ENCODE data around the gene AURKB.

The AURKB gene

DNA sequence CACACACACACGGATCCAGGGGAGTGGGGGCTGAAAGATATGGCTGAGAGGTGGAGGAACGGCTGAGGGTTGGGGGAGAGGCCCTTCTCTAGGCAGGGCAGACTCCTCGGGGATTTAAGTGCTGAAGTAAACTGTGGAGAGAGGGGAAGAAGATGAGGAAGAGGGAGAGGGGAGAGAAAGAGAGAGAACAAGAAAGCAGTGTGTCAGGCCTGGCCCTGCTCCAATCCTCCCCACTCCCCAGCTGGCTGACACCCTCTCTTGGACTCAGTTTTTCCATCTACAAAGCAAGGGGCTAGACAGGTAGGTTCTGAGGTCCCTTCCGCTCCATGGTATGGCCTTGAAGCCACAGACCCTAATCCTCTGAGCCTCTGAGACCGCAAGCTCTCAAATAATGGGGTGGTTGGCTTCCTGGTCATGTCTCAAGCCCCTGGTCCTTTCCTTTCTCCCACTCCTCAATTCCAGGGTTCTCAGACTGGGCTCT, 49.6 kb downstream of the AURKB start:
- DNase-seq: no peak

DNA sequence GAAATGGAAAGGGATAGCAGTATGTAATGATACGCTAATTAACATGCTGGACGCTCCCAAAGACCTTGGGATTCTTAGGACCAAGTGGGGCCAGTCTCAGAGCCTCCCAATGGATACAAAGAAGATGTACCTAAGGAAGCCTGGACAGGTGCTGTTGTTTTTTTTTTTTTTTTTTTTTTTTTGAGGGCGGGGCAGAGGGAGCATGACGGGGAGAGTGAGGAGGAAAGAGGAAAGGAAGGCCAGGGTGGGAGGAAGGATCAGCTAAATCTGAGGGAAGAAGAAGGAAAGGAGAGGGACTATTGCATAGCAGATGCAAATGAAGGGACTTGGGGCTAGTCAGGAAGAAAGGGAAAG, 50.2 kb downstream of the AURKB start:
- no peak for DNase-seq

DNA sequence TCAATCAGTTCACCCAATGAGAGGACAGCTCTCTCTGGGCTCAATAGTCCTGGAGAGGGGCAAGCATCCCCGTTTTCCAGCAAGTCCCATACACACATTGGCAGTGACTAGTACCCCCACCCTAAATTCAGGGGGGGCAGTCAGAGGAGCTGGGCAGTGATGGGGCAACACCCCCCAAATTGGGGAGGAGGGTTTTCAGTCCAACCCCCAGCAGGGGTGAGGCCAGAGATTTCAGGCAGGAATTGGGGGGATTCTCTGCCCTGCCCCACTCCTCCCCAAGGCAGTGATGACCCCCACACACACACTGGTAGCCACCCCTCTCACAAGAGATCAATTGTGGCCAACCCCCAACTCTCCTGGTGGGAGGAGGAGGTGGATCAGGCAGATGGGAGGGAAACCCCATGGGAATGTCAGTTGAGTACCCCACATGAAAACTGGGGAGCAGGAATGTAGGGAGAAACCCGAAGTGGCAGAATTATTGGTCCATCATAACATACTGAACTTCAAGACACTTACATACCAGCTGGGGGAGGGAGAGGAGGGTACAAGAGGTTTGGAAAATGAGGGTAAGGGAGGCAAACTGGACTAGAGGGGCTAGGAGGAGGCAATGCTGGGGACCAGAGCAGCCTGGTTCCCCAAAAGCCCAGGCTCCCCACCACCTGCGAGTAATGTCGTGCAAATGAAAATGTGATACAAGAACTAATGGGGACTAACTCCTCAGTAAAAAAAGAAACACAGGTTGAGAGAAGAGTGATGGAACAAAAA, 50.7 kb downstream of the AURKB start:
- DNase-seq: no peak

DNA sequence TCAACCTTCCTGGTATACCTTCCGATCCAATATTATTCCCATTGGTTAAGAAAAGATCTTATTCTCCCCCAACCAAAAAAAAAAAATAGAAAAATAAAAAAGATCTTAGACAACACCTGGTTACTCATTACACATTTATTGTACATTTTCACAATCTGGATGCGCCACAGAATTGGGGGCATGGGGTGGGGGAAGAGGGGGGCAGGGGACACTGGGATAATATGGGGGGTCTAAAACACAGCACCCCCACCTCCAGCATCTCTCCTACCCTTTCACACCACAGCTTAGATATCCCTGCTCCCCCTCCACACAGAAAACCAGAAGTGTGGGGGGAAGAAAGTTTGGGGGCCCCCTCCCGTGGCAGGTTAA, 51.4 kb downstream of the AURKB start:
- DNase-seq: no peak

DNA sequence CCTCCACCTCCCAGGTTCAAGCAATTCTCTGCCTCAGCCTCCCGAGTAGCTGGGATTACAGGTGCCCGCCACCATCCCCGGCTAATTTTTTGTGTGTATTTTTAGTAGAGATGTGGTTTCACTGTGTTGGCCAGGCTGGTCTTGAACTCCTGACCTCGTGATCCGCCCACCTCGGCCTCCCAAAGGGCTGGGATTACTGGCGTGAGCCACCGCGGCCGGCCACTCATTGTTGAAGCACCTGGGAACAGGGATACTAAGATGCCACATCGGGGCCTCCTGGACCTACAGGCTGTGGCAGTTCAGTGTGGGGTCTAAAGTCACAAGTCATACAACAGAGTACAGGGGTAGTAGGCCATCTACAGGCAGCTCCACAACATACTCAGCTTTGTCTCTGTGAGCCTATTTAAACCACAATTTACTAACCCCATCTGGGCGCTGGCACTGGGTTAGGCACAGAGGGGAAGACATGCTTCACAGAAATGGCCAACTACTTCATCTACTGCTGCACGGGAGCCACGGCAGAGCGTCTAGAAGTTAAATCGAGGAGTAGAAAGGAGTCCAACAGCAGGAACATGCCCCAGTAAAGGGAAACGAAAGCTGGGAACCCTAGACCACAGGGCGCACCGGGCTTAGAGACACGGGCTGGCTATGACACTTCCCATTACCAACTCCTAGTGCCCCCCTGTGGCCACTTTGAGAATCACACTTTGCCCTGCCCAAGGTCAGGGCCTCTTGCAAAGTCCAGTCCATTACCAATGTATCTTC, 51.9 kb downstream of the AURKB start:
- DNase-seq: peak; percentile 18

DNA sequence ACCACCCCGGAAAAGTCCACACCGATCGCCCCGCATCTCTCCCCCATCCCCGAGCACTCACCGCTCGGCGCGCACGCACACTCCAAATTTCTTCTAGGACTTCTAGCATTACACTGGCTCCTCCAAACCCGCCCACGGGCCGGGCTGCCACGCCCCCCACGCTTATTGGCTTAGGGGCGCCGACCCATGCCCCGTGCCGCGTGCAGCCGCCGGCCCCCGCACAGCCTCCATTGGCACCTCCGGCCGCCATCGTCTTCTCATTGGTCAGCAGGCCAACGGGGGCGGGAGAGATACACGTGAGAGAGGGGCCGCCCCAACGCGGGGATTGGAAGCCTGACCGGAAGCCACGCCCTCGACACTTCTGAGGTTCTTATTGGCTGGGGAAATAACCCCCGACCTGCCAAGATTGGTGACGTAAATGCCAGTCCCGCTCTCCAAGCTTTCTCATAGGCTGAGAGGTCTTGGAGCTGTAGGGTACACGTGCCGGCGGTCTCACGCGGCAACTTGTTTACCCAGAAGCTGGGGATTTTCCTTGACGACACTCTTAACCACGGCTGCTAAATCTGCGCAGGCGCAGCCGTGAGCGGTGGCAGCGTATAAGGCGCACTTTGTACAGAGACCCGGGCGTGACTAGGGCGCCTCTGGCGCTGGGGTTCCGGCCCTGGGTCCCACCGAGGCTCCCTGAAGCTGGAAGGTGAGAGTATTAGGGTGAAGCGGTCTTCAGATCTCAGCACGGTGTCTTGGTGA, 54.0 kb downstream of the AURKB start:
- peak; percentile 99 for DNase-seq

DNA sequence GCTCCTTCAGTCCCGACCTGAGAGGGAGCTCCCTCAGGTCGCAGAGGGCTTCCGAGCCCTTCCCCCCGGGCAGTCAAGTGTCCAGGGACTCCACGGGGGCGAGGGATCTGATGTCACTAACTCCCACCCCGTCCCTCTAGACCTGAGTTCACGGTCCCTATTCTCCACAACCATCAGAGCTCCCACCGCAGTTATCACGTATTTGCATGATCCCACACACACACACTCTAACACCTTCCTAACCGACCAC, 54.5 kb downstream of the AURKB start:
- DNase-seq: no peak

DNA sequence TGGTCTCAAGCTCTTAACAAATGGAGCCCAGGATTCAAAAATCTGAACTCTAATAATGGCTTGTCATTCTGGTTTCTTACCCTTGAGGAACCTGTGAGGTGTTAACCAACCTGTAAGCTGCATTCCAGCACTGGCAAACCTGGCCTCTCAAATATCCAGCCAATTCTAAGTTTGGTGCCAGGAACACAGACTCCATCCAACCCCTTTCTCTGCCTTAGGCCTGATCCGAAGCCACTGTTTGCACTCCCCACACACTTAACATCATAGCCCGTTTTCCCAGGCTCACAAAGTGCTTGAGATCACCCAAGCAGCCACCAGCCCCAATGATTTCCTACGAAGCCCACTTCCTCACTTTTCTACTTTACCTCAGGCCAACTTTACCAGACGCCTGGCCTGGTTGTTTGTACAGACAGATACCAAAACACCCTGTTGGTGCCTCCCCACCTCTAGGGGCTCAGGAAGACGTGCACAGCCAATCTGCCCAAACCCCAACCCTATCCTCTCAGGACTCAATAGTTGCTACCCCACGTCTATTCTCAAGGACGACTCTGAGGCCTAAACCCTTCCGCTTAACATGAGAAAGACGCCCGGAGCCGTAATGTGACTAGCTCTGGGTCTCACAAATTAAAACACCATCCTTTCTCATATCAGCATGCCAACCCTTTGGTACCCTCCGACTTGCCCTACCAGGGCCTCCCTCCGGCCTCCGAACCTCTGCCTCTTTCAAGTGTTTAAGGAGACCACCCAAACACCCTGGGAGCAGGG, 55.0 kb downstream of the AURKB start:
- no peak for DNase-seq

All from NCI-H2227 treated with DMSO at 0.1 percent for 48 hours (cell line).